ENCODE results near the gene DBT. TPM values are rescaled to one million over a fixed set of nuclear protein-coding genes. Genes with fewer than 3 reads are reported as not detected.

DBT gene
- total and polyA plus RNA-seq, 11 donors, result 6.8 to 45.3 (median 28.7) TPM

GRCh38 chr1:100246738-100247137, 2.9 kb downstream of the DBT start:
- no peak for ATAC-seq
- Histone ChIP-seq H3K27me3 (no peaks in the 10 kb centered on the region), H3K4me1 (peaks cover 0 to 34% (median 19%) of the 10 kb centered on the region in 12 donors), H3K4me3 (no peak overlapping the region), H3K36me3 (peaks cover 0 to 3% (median 0%) of the 10 kb centered on the region in 9 donors), H3K9me3 (no peaks in the 10 kb centered on the region), H3K27ac (no peak overlapping the region)
- WGBS, 4 donors, result 57 to 67% (median 59%) methylated on average over 4 of the region's 4 CpGs
- no peak for DNase-seq
- no peak for TF ChIP-seq POLR2A (IDR thresholded peaks at IDR 0.05)
- TF ChIP-seq CTCF (IDR thresholded peaks at IDR 0.05), result no peak
- intact Hi-C loops (cut with DNase I), result loop anchor here in 3 of 10 donors (5.0 to 10.0 kb wide), 3 partner anchors 106 to 114 kb away; partner anchors contain the start of genes SASS6 (in 2 of the 3), TRMT13 (in 2 of the 3) and CDC14A (in 1 of the 3)

- Histone ChIP-seq H3K9me3 (no peaks in the 10 kb centered on the region), H3K36me3 (peaks cover 0 to 39% (median 18%) of the 10 kb centered on the region in 9 donors), H3K27ac (no peak overlapping the region), H3K27me3 (no peaks in the 10 kb centered on the region), H3K4me3 (no peak overlapping the region), H3K4me1 (peaks cover 0 to 20% (median 2%) of the 10 kb centered on the region in 12 donors)
- 84 to 88% (median 85%) methylated on average over 4 of the region's 4 CpGs for WGBS, 4 donors
- intact Hi-C loops (cut with DNase I), result loop anchor here in 1 of 10 donors (10.0 kb wide), 1 partner anchor 106 kb away; the partner anchor contains the start of genes SASS6 and TRMT13
- TF ChIP-seq CTCF (IDR thresholded peaks at IDR 0.05) (no peak), POLR2A (IDR thresholded peaks at IDR 0.05) (no peak)
- no peak for ATAC-seq
- no peak for DNase-seq
Measured at GRCh38 chr1:100240631-100241030, 9.0 kb downstream of the DBT start.

GRCh38 chr1:100239961-100240360, 9.7 kb downstream of the DBT start:
- Histone ChIP-seq H3K9me3 (no peaks in the 10 kb centered on the region), H3K27ac (no peak overlapping the region)
- intact Hi-C loops (cut with DNase I), result loop anchor here in 1 of 10 donors (10.0 kb wide), 1 partner anchor 105 kb away; the partner anchor contains the start of genes SASS6 and TRMT13

GRCh38 chr1:100237091-100237490, 12.5 kb downstream of the DBT start:
- TF ChIP-seq POLR2A (IDR thresholded peaks at IDR 0.05), result no peak
- no peak for TF ChIP-seq CTCF (IDR thresholded peaks at IDR 0.05)
- H3K9me3 ChIP-seq, result no peaks in the 10 kb centered on the region
- WGBS, 4 donors, result 90 to 98% (median 97%) methylated on average over 3 of the region's 3 CpGs
- peaks cover 0 to 10% (median 0%) of the 10 kb centered on the region in 12 donors for H3K4me1 ChIP-seq
- ATAC-seq (no peak), DNase-seq (no peak)
- no peak overlapping the region for H3K4me3 ChIP-seq
- no peaks in the 10 kb centered on the region for H3K27me3 ChIP-seq
- intact Hi-C loops (cut with DNase I), result no loop called here
- H3K27ac ChIP-seq, result no peak overlapping the region
- H3K36me3 ChIP-seq, result peaks cover 0 to 70% (median 47%) of the 10 kb centered on the region in 9 donors

More at GRCh38 chr1:100239961-100240360, 9.7 kb downstream of the DBT start:
- H3K4me1 ChIP-seq, result peaks cover 0 to 17% (median 2%) of the 10 kb centered on the region in 12 donors
- peaks cover 0 to 43% (median 20%) of the 10 kb centered on the region in 9 donors for H3K36me3 ChIP-seq
- TF ChIP-seq CTCF (IDR thresholded peaks at IDR 0.05) (no peak), POLR2A (IDR thresholded peaks at IDR 0.05) (no peak)
- no peak overlapping the region for H3K4me3 ChIP-seq
- DNase-seq, result no peak
- ATAC-seq, result no peak
- no peaks in the 10 kb centered on the region for H3K27me3 ChIP-seq

Data from heart left ventricle (tissue), 16 donors.